Measurements from ENCODE around the gene PXT1.

Gene PXT1

DNA sequence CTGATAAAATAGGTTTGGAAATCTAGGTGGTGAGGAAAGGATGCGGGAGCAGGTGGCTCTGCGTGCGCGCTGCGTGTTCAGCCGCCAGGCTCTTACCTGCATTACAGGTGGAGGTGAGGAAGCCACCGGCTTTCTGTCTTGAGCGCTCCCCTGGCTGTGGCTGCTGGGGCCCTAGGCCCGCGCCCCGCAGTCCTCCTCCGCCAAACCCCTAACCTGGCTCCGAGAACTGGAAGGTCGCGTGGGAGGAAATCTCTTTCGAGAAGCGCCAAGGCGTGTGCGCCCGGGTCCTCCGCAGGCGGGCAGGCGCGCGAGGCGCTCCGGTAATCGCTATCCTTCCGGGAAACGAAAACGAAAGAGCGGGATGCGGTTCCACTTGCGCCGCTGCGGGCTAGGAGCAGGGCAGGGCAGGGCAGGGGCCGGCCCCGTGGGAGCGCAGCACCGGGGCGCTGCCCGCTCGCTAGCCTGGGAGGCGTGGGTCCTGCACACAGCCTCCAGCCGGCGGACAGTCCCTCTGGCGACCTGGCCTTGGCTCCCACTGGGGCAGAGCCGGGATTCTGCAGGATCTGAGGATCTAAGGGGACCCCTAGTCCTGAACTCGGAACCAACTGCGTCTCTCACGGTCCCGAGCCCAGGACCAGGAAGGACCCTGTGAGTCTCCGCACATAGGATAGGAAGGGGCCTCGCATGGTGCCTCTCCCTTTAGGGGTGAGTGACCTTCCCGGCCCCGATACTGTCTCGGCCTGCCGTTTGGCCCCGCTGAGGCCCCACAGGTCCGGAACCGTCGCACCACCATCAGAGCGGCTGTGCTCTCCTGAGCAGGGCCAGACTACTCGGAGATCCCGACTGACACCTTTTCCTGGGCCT, 55.0 kb downstream of the PXT1 start, which contains the start of gene ETV7:
Gene ETV7 (minus strand): TSS at position 230 of the 864 bp plus-strand sequence. CDS start 128 bp downstream, at position 102.
- DNase-seq (ENCODE audit: low read depth in 2 of 2) = no peak

- DNase-seq (ENCODE audit: low read depth in 2 of 2) = peak; percentile 14 to 15
Measured at GRCh38 chr6:36386495-36387439, 55.9 kb downstream of the PXT1 start.

- DNase-seq (ENCODE audit: low read depth in 2 of 2) = no peak
Measured at GRCh38 chr6:36384095-36384494, 58.6 kb downstream of the PXT1 start.

- no peak for DNase-seq (ENCODE audit: low read depth in 2 of 2)
Measured at GRCh38 chr6:36383606-36384005, 59.0 kb downstream of the PXT1 start.

DNA sequence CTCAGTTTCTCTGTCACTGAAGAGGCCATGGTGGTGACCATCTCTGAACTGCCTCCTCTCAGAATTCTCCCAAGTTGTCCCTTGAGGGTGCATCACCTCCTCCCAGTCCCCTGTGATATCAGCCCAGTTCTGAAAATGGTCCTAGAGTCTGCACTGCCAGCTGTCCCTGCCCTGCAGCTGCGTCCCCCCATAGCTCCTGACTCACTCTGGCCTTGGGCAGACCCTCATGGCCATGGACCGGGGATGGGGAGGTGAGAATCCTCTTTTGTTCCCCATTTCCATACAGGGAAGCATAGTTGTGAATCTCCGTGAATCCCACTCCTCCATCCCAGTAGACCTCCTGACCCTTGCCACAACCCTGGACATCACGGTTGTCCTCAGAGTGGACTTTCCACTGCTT, 59.7 kb downstream of the PXT1 start:
- no peak for DNase-seq (ENCODE audit: low read depth in 2 of 2)

DNA sequence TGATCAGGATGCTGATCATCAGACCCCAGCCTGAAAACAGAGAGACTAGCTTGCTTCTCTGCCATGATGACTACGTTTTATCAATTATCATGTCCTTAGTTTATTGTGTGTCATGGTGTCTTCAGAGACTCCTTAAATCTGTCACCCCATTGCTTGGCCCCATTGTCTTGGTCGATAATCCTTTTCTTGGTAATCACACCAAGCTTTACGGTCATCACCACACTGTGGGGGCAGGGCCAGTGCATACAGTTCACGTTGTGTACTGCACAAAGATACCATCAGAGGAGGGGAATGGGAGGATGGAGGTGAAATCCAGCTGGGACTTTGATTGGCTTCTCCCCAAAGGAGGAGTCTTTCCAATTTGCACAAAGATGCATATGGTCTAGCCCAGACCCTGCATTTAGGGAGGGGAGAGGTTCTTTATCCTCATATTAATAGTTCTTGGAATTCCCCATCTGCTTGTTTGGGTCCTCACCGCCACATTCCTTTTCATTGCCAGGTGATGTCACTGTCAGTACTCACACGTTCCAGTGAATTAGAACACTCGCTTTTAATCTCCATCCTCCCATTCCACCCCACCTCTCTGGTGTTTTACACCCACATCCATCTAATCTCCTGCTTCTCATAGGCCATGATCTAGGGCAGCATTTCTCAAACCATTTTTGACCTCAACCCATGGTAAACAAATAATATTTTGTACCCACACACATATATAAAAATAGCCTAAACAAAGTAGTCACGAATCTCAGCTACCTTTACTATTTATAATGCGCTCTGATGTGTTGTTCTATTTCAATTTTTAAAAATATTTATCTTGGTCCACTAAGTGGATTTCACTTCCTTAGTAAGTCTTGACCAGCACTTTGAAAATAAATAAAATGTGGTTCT, 60.9 kb downstream of the PXT1 start:
- no peak for DNase-seq (ENCODE audit: low read depth in 2 of 2)

DNA sequence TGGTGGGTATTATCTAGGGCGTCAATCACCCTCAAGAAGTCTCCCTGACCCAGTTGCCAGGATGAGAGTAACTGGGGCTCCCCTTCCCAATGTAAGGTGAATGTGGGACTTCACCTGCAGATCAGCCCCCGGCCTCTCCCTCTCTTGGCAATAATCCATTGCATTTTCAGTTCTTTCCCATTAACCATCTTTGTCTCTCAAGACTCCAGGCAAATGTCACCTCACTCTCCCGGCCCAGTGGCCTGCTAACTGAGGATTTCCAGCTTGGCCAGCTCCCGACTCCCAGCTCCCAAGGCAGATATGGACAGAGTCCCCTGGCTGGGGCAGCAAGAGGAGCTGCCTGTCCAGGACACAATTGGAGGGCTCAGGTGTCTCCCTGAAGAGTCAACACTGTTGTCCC, 62.5 kb downstream of the PXT1 start:
- no peak for DNase-seq (ENCODE audit: low read depth in 2 of 2)

DNA sequence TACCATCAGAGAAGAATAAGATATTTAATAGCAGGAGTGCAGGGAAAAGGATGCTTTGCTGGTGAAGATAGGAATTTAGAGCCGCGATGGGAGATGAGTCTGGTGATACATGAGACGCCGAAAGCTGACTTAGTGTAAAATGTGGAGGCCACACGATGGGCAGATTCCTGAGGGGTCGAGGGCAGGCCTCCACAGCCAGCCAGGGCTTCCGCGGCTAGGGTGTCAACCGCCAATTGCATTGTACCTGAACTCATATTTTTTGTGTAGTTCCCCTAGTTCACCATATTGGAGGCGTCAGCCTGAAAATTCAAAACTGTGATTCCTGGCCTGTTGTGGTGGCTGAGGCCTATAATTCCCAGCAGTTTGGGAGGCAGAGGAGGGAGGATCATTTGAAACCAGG, 63.7 kb downstream of the PXT1 start:
- DNase-seq (ENCODE audit: low read depth in 2 of 2) = no peak

- DNase-seq (ENCODE audit: low read depth in 2 of 2) = no peak
Measured at GRCh38 chr6:36378243-36378920, 64.3 kb downstream of the PXT1 start.

GRCh38 chr6:36377594-36377993, 65.1 kb downstream of the PXT1 start:
- no peak for DNase-seq (ENCODE audit: low read depth in 2 of 2)

GRCh38 chr6:36376742-36377141, 65.9 kb downstream of the PXT1 start:
- DNase-seq (ENCODE audit: low read depth in 2 of 2) = no peak

GRCh38 chr6:36376183-36376582, 66.5 kb downstream of the PXT1 start:
- DNase-seq (ENCODE audit: low read depth in 2 of 2) = no peak

DNA sequence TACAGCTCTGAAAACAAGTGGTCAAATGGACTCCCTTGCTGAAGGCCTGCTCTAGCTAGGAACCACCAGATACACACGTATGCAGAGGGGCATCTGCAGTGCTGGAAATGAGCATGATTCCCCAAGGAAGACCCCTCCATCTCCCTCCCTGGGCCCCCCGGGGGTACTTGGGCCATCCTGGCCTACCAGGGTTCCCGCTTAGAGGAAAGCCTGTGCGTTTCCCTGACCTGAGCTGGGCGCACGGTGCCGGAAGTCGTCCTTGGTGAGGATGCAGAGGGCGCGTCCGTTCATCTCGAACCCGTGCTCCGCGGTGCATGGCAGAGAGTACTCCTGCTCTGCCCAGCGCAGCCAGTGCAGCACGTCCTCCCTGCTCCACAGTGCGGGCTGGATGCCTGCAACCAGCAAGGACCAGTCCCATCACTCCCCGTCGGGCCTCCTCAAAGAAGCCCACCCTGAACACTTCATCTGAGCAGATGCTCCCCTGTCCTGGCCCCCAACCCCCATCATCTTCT, 67.0 kb downstream of the PXT1 start:
- no peak for DNase-seq (ENCODE audit: low read depth in 2 of 2)

DNA sequence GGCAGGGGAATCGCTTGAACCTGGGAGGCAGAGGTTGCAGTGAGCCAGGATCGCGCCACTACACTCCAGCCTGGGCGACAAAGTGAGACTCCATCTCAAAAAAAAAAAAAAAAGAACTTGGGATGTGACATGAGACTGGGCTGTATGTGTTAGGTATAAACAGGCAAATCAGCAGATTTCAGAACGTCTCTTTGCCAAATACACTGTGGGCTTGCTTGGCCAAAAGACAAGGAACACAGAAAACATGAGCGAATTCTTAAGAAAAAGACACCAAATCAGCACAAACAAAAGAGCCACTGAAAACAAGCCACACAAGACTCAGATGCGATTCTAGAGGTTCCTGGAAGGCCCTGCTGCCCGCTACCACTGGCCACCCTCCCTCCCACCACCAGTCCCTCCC, 67.7 kb downstream of the PXT1 start:
- DNase-seq (ENCODE audit: low read depth in 2 of 2) = no peak

GRCh38 chr6:36374194-36374593, 68.5 kb downstream of the PXT1 start:
- no peak for DNase-seq (ENCODE audit: low read depth in 2 of 2)

- no peak for DNase-seq (ENCODE audit: low read depth in 2 of 2)
Measured at GRCh38 chr6:36373368-36374019, 69.2 kb downstream of the PXT1 start.

GRCh38 chr6:36372088-36372487, 70.6 kb downstream of the PXT1 start:
- no peak for DNase-seq (ENCODE audit: low read depth in 2 of 2)

- no peak for DNase-seq (ENCODE audit: low read depth in 2 of 2)
Measured at GRCh38 chr6:36371211-36371610, 71.4 kb downstream of the PXT1 start.

- DNase-seq (ENCODE audit: low read depth in 2 of 2) = no peak
Measured at GRCh38 chr6:36370638-36371037, 72.0 kb downstream of the PXT1 start.
